GM10248 (cell line): ENCODE measurements around the gene YTHDC1.

ENCODE experiments used
- CTCF ChIA-PET: fragments of 300-600 bp; sonication (Branson Sonifier 250); formaldehyde crosslinking; extraction: SDS; loops from one replicate; lab custom pipeline; 2021; ENCODE audit warnings: antibody characterized with exemption; lab: Yijun Ruan, JAX
- POLR2A ChIA-PET: fragments of 350-650 bp; sonication (Branson Sonifier 250); formaldehyde crosslinking; extraction: SDS; loops from one replicate; lab custom pipeline; 2020; ENCODE audit warnings: antibody characterized with exemption; lab: Yijun Ruan, JAX
- DNase-seq: peaks from one replicate; pipeline ENCODE4 v3.0.0; 2012; ENCODE audit errors: extremely low spot score
- CTCF ChIP-seq: IDR thresholded peaks from 2 replicates; pipeline ENCODE4 v1.5.1; 2012; ENCODE audit warnings: mild to moderate bottlenecking, low read depth; ENCODE audit errors: extremely low read depth, missing control alignments, control extremely low read depth

YTHDC1 gene

GRCh38 chr4:68348577-68348976 is 1.3 kb downstream of the YTHDC1 start:
- DNase-seq = no peak
- CTCF ChIA-PET = interaction anchor here (1.0 to 1.7 kb wide), 3 partner anchors 10 to 27 kb away, joined by 3 to 5 read pairs (median 3); no protein-coding TSS in a partner anchor
- TF ChIP-seq CTCF = no peak
- POLR2A ChIA-PET = no interaction called here

- ChIA-PET POLR2A (no interaction called here), CTCF (interaction anchor here (1.7 kb wide), 1 partner anchor 26 kb away, joined by 5 read pairs; no protein-coding TSS in a partner anchor)
- no peak for DNase-seq
Observed at GRCh38 chr4:68347845-68348244, 2.0 kb downstream of the YTHDC1 start.

GRCh38 chr4:68346461-68346860 is 3.4 kb downstream of the YTHDC1 start:
- CTCF ChIA-PET = no interaction called here
- TF ChIP-seq CTCF = no peak
- POLR2A ChIA-PET = no interaction called here
- no peak for DNase-seq

More at GRCh38 chr4:68347845-68348244, 2.0 kb downstream of the YTHDC1 start:
- TF ChIP-seq CTCF = no peak

GRCh38 chr4:68344785-68345184 is 5.1 kb downstream of the YTHDC1 start:
- ChIA-PET CTCF (interaction anchor here (0.8 to 1.5 kb wide), 2 partner anchors 20 to 43 kb away, joined by 4 read pairs; no protein-coding TSS in a partner anchor), POLR2A (no interaction called here)
- no peak for DNase-seq
- no peak for TF ChIP-seq CTCF

GRCh38 chr4:68344049-68344448 is 5.8 kb downstream of the YTHDC1 start:
- ChIA-PET CTCF (interaction anchor here (1.5 to 2.9 kb wide), 2 partner anchors 13 to 43 kb away, joined by 4 to 8 read pairs; no protein-coding TSS in a partner anchor), POLR2A (no interaction called here)
- TF ChIP-seq CTCF = no peak
- DNase-seq = no peak

- ChIA-PET CTCF (interaction anchor here (1.1 to 2.9 kb wide), 2 partner anchors 8 to 11 kb away, joined by 3 to 8 read pairs; no protein-coding TSS in a partner anchor), POLR2A (no interaction called here)
- no peak for DNase-seq
- TF ChIP-seq CTCF = no peak
Observed at GRCh38 chr4:68342134-68342533, 7.8 kb downstream of the YTHDC1 start.

GRCh38 chr4:68338625-68339024 is 11.3 kb downstream of the YTHDC1 start:
- ChIA-PET CTCF (no interaction called here), POLR2A (no interaction called here)
- TF ChIP-seq CTCF = no peak
- no peak for DNase-seq
